Activated CD8-positive, alpha-beta memory T cell treated with anti-CD3 and anti-CD28 coated beads, Interleukin-2, amount 10 ng/mL, durations not matched to agents 7 days and 5 days (primary cell): ENCODE results near the gene TMPRSS13. TPM values are rescaled to one million over a fixed set of nuclear protein-coding genes. Genes with fewer than 3 reads are reported as not detected.

Experiments used
- ATAC-seq: fragments of 150-1000 bp; cut with Tn5 transposase; one replicate; pipeline ENCODE4 v1.10.0; 2021; ENCODE audit warnings: moderate library complexity
- CTCF ChIA-PET: fragments of 350-600 bp; sonication (Branson Sonifier 250); formaldehyde crosslinking; loops from one replicate; lab custom pipeline; 2021; ENCODE audit warnings: antibody characterized with exemption; lab: Charles Lee
- DNase-seq: peaks from one replicate; pipeline ENCODE4 v3.0.0-alpha.2; 2020
- H3K27ac Mint-ChIP-seq: one replicate; pipeline ENCODE4 v1.8.0; 2021; ENCODE audit warnings: mild to moderate bottlenecking, mixed read lengths
- H3K27me3 Mint-ChIP-seq: one replicate; pipeline ENCODE4 v1.8.0; 2021; ENCODE audit warnings: mixed read lengths
- H3K36me3 Mint-ChIP-seq: one replicate; pipeline ENCODE4 v1.8.0; 2021; ENCODE audit warnings: mild to moderate bottlenecking, mixed read lengths
- H3K4me1 Mint-ChIP-seq: one replicate; pipeline ENCODE4 v1.8.0; 2021; ENCODE audit warnings: mixed read lengths
- H3K4me3 Mint-ChIP-seq: one replicate; pipeline ENCODE4 v1.8.0; 2021; ENCODE audit warnings: mild to moderate bottlenecking, moderate library complexity, mixed read lengths
- H3K9me3 Mint-ChIP-seq: one replicate; pipeline ENCODE4 v1.8.0; 2022; ENCODE audit warnings: low read depth, mixed read lengths
- total RNA-seq, 2 experiments: library from RNA; stranded (reverse); gene quantifications; one replicate each; pipeline ENCODE4 v1.2.3, GENCODE V29; 2021

TMPRSS13 gene
- total RNA-seq, 2 experiments from 2014 or later, result 1.7 to 2.0 TPM

GRCh38 chr11:117923773-117924172 is 5.4 kb downstream of the TMPRSS13 start:
- H3K4me1 Mint-ChIP-seq, result peaks cover 26% of the 10 kb centered on the region
- H3K27me3 Mint-ChIP-seq, result peaks cover 7% of the 10 kb centered on the region
- CTCF ChIA-PET, result interaction anchor here (1.2 to 2.0 kb wide), 4 partner anchors 23 to 129 kb away, joined by 3 to 7 read pairs (median 5); no protein-coding TSS in a partner anchor
- no peak overlapping the region for H3K27ac Mint-ChIP-seq
- H3K4me3 Mint-ChIP-seq, result no peak overlapping the region
- no peak for DNase-seq
- no peaks in the 10 kb centered on the region for H3K9me3 Mint-ChIP-seq
- H3K36me3 Mint-ChIP-seq, result no peaks in the 10 kb centered on the region
- ATAC-seq, result no peak

- Mint-ChIP-seq H3K36me3 (no peaks in the 10 kb centered on the region), H3K9me3 (no peaks in the 10 kb centered on the region), H3K4me1 (peaks cover 21% of the 10 kb centered on the region), H3K27me3 (peaks cover 7% of the 10 kb centered on the region), H3K27ac (no peak overlapping the region), H3K4me3 (no peak overlapping the region)
- ATAC-seq (no peak), DNase-seq (no peak)
- CTCF ChIA-PET, result interaction anchor here (1.2 to 2.0 kb wide), 3 partner anchors 23 to 129 kb away, joined by 3 to 7 read pairs (median 6); no protein-coding TSS in a partner anchor
These were observed 5.9 kb downstream of the TMPRSS13 start for GRCh38 chr11:117923275-117923674.

- CTCF ChIA-PET, result no interaction called here
These were observed 7.3 kb downstream of the TMPRSS13 start for GRCh38 chr11:117921893-117922292.

GRCh38 chr11:117921456-117921855 is 7.7 kb downstream of the TMPRSS13 start:
- Mint-ChIP-seq H3K4me1 (peaks cover 17% of the 10 kb centered on the region), H3K27ac (no peak overlapping the region), H3K27me3 (no peaks in the 10 kb centered on the region), H3K36me3 (no peaks in the 10 kb centered on the region), H3K4me3 (no peak overlapping the region), H3K9me3 (no peaks in the 10 kb centered on the region)
- CTCF ChIA-PET, result interaction anchor here (1.1 kb wide), 1 partner anchor 15 kb away, joined by 4 read pairs; no protein-coding TSS in a partner anchor
- DNase-seq (no peak), ATAC-seq (no peak)

More at GRCh38 chr11:117921893-117922292, 7.3 kb downstream of the TMPRSS13 start:
- Mint-ChIP-seq H3K4me3 (no peak overlapping the region), H3K27me3 (no peaks in the 10 kb centered on the region), H3K36me3 (no peaks in the 10 kb centered on the region), H3K9me3 (no peaks in the 10 kb centered on the region), H3K4me1 (peaks cover 17% of the 10 kb centered on the region), H3K27ac (no peak overlapping the region)
- no peak for DNase-seq
- no peak for ATAC-seq

- Mint-ChIP-seq H3K4me3 (no peak overlapping the region), H3K9me3 (no peaks in the 10 kb centered on the region), H3K4me1 (peaks cover 17% of the 10 kb centered on the region), H3K36me3 (no peaks in the 10 kb centered on the region), H3K27me3 (no peaks in the 10 kb centered on the region), H3K27ac (no peak overlapping the region)
- CTCF ChIA-PET, result interaction anchor here (0.8 to 3.1 kb wide), 5 partner anchors 11 to 103 kb away, joined by 3 to 14 read pairs (median 3); no protein-coding TSS in a partner anchor
- ATAC-seq, result peak; percentile 83
- no peak for DNase-seq
These were observed 9.4 kb downstream of the TMPRSS13 start for GRCh38 chr11:117919781-117920221.

GRCh38 chr11:117919341-117919740 is 9.9 kb downstream of the TMPRSS13 start:
- ATAC-seq (no peak), DNase-seq (no peak)
- no peaks in the 10 kb centered on the region for H3K27me3 Mint-ChIP-seq
- no peaks in the 10 kb centered on the region for H3K9me3 Mint-ChIP-seq
- H3K4me1 Mint-ChIP-seq, result peaks cover 17% of the 10 kb centered on the region
- CTCF ChIA-PET, result interaction anchor here (0.8 to 3.1 kb wide), 6 partner anchors 11 to 134 kb away, joined by 3 to 14 read pairs (median 3); no protein-coding TSS in a partner anchor
- no peak overlapping the region for H3K4me3 Mint-ChIP-seq
- no peak overlapping the region for H3K27ac Mint-ChIP-seq
- no peaks in the 10 kb centered on the region for H3K36me3 Mint-ChIP-seq

GRCh38 chr11:117918366-117919255 is 10.6 kb downstream of the TMPRSS13 start:
- DNase-seq (no peak), ATAC-seq (no peak)
- H3K9me3 Mint-ChIP-seq, result no peaks in the 10 kb centered on the region
- no peak overlapping the region for H3K27ac Mint-ChIP-seq
- no peaks in the 10 kb centered on the region for H3K36me3 Mint-ChIP-seq
- peaks cover 17% of the 10 kb centered on the region for H3K4me1 Mint-ChIP-seq
- no peak overlapping the region for H3K4me3 Mint-ChIP-seq
- no peaks in the 10 kb centered on the region for H3K27me3 Mint-ChIP-seq
- CTCF ChIA-PET, result interaction anchor here (0.8 to 3.1 kb wide), 6 partner anchors 12 to 135 kb away, joined by 3 to 14 read pairs (median 3); no protein-coding TSS in a partner anchor

- Mint-ChIP-seq H3K27me3 (no peaks in the 10 kb centered on the region), H3K36me3 (no peaks in the 10 kb centered on the region), H3K4me3 (no peak overlapping the region), H3K9me3 (no peaks in the 10 kb centered on the region), H3K4me1 (peaks cover 20% of the 10 kb centered on the region), H3K27ac (no peak overlapping the region)
- ATAC-seq (no peak), DNase-seq (no peak)
- CTCF ChIA-PET, result interaction anchor here (1.0 to 3.1 kb wide), 3 partner anchors 11 to 29 kb away, joined by 3 to 14 read pairs (median 8); no protein-coding TSS in a partner anchor
These were observed 11.5 kb downstream of the TMPRSS13 start for GRCh38 chr11:117917591-117918151.

GRCh38 chr11:117916956-117917355 is 12.2 kb downstream of the TMPRSS13 start:
- Mint-ChIP-seq H3K36me3 (no peaks in the 10 kb centered on the region), H3K4me3 (no peak overlapping the region), H3K4me1 (peaks cover 22% of the 10 kb centered on the region), H3K9me3 (no peaks in the 10 kb centered on the region), H3K27ac (no peak overlapping the region), H3K27me3 (no peaks in the 10 kb centered on the region)
- DNase-seq, result no peak
- ATAC-seq, result no peak
- CTCF ChIA-PET, result interaction anchor here (1.0 to 2.7 kb wide), 2 partner anchors 10 to 12 kb away, joined by 3 to 8 read pairs; no protein-coding TSS in a partner anchor

- no peak overlapping the region for H3K4me3 Mint-ChIP-seq
- ATAC-seq (no peak), DNase-seq (no peak)
- CTCF ChIA-PET, result interaction anchor here (2.7 kb wide), 1 partner anchor 11 kb away, joined by 8 read pairs; no protein-coding TSS in a partner anchor
- no peak overlapping the region for H3K27ac Mint-ChIP-seq
- H3K4me1 Mint-ChIP-seq, result peaks cover 20% of the 10 kb centered on the region
- H3K36me3 Mint-ChIP-seq, result no peaks in the 10 kb centered on the region
- no peaks in the 10 kb centered on the region for H3K27me3 Mint-ChIP-seq
- no peaks in the 10 kb centered on the region for H3K9me3 Mint-ChIP-seq
These were observed 13.4 kb downstream of the TMPRSS13 start for GRCh38 chr11:117915672-117916235.

GRCh38 chr11:117914991-117915618 is 14.1 kb downstream of the TMPRSS13 start:
- peaks cover 19% of the 10 kb centered on the region for H3K4me1 Mint-ChIP-seq
- H3K9me3 Mint-ChIP-seq, result no peaks in the 10 kb centered on the region
- no peak overlapping the region for H3K27ac Mint-ChIP-seq
- H3K27me3 Mint-ChIP-seq, result no peaks in the 10 kb centered on the region
- CTCF ChIA-PET, result interaction anchor here (2.7 to 3.1 kb wide), 2 partner anchors 10 to 11 kb away, joined by 8 to 11 read pairs; no protein-coding TSS in a partner anchor
- no peaks in the 10 kb centered on the region for H3K36me3 Mint-ChIP-seq
- DNase-seq (no peak), ATAC-seq (no peak)
- no peak overlapping the region for H3K4me3 Mint-ChIP-seq

GRCh38 chr11:117914398-117914761 is 14.8 kb downstream of the TMPRSS13 start:
- no peak for DNase-seq
- Mint-ChIP-seq H3K9me3 (no peaks in the 10 kb centered on the region), H3K4me3 (no peak overlapping the region), H3K27me3 (no peaks in the 10 kb centered on the region), H3K36me3 (no peaks in the 10 kb centered on the region), H3K27ac (no peak overlapping the region), H3K4me1 (peaks cover 12% of the 10 kb centered on the region)
- CTCF ChIA-PET, result interaction anchor here (0.8 to 3.1 kb wide), 3 partner anchors 10 to 97 kb away, joined by 3 to 11 read pairs (median 6); no protein-coding TSS in a partner anchor
- ATAC-seq, result no peak
